Stomach (tissue), 9 donors: Measurements from ENCODE around the gene HLCS. TPM values are rescaled to one million over a fixed set of nuclear protein-coding genes. Genes with fewer than 3 reads are reported as not detected.
A peak's percentile ranks its signal among the peaks of the same experiment; 100 is the strongest.

ENCODE experiments used
- DNase-seq, 2 donors: peaks; one replicate each; pipeline versions ENCODE4 v3.0.0 to v3.0.0-alpha.2; 2013 to 2019
- H3K27ac ChIP-seq, 5 donors: fragments of 200-600 bp in 4 of 5; sonication (generic) in 4 of 5; one replicate each; pipeline ENCODE4 v1.5.1; 2013 to 2019; ENCODE audit warnings: mild to moderate bottlenecking in 1 of 5, moderate library complexity in 1 of 5
- H3K27me3 ChIP-seq, 3 donors: fragments of 200-600 bp; sonication (generic); one replicate each; pipeline ENCODE4 v1.5.1; 2017 to 2019; ENCODE audit warnings: mixed run types in 1 of 3
- H3K36me3 ChIP-seq, 4 donors: fragments of 200-600 bp; sonication (generic); 1 replicate in 3 of 4; 2 replicates in 1 of 4; pipeline ENCODE4 v1.5.1; 2016 to 2019
- H3K4me1 ChIP-seq, 4 donors: fragments of 200-600 bp; sonication (generic); one replicate each; pipeline ENCODE4 v1.5.1; 2016 to 2019
- H3K4me3 ChIP-seq, 4 donors: fragments of 200-600 bp; sonication (generic) in 3 of 4; one replicate each; pipeline ENCODE4 v1.5.1; 2016 to 2019; ENCODE audit warnings: mild to moderate bottlenecking in 1 of 4
- H3K9me3 ChIP-seq, 4 donors: fragments of 200-600 bp; sonication (generic); one replicate each; pipeline ENCODE4 v1.5.1; 2016 to 2019
- EP300 ChIP-seq: sonication (generic); formaldehyde crosslinking; IDR thresholded peaks from one replicate; pipeline ENCODE4 v1.6.1; 2017; ENCODE audit warnings: antibody characterized with exemption
- POLR2A ChIP-seq, 4 donors: fragments of 450-650 bp; IDR thresholded peaks; one replicate each; pipeline ENCODE4 v1.6.1; 2016; ENCODE audit warnings: antibody characterized with exemption in 4 of 4, control low read depth in 2 of 4, mild to moderate bottlenecking in 1 of 4, moderate library complexity in 1 of 4
- POLR2AphosphoS5 ChIP-seq, 3 donors: sonication (generic); formaldehyde crosslinking; IDR thresholded peaks; one replicate each; pipeline ENCODE4 v1.6.1; 2016; ENCODE audit warnings: antibody characterized with exemption in 3 of 3
- WGBS, 5 donors: extraction: QIAGEN DNeasy Blood & Tissue Kit in 3 of 5; methylation state at CpG; one replicate each; pipeline versions ENCODE4 v1.1.5 to v1.1.7; 2013 to 2018; 5-methylcytosine and 5-hydroxymethylcytosine counted together
- intact Hi-C: fragments of 100-400 bp; cut with DNase I; formaldehyde crosslinking; loops from one replicate; pipeline ENCODE4 v1.15.1; 2023; ENCODE audit warnings: low total_unique reads
- polyA plus RNA-seq, 3 donors: library from polyadenylated mRNA; stranded (reverse); fragments of 200-250 nt; gene quantifications; one replicate each; pipeline ENCODE4 v1.2.3, GENCODE V29; 2013
- total RNA-seq, 5 donors: library from RNA; depleted of rRNA; stranded (reverse); fragments of >200 nt; gene quantifications; one replicate each; pipeline versions ENCODE4 v1.1.0 to v1.2.3, GENCODE V29; 2014 to 2016
- TF ChIP-seq, protein P1 (sequence below), 7 experiments: fragments of 450-650 bp in 4 of 7; fragments of 200-600 bp in 3 of 7; sonication (generic) in 3 of 7; IDR thresholded peaks; one replicate each; pipeline ENCODE4 v1.5.1; 2016 to 2019; ENCODE audit warnings: antibody characterized with exemption in 7 of 7, control low read depth in 2 of 7, mild to moderate bottlenecking in 1 of 7
- donor health status: healthy with polysubstance abuse.
- donor health status: Bipolar disorder and iron deficiency.
- donor health status: healthy.

The HLCS gene
- total and polyA plus RNA-seq, 8 donors: 2.3 to 35.1 (median 13.9) TPM

- TF ChIP-seq POLR2A (IDR thresholded peaks at IDR 0.05): no peak
- TF ChIP-seq EP300: no peak
- TF ChIP-seq POLR2AphosphoS5 (IDR thresholded peaks at IDR 0.05): peak in 2 of 3 donors; percentile 35 to 60
- TF ChIP-seq, protein P1, sequence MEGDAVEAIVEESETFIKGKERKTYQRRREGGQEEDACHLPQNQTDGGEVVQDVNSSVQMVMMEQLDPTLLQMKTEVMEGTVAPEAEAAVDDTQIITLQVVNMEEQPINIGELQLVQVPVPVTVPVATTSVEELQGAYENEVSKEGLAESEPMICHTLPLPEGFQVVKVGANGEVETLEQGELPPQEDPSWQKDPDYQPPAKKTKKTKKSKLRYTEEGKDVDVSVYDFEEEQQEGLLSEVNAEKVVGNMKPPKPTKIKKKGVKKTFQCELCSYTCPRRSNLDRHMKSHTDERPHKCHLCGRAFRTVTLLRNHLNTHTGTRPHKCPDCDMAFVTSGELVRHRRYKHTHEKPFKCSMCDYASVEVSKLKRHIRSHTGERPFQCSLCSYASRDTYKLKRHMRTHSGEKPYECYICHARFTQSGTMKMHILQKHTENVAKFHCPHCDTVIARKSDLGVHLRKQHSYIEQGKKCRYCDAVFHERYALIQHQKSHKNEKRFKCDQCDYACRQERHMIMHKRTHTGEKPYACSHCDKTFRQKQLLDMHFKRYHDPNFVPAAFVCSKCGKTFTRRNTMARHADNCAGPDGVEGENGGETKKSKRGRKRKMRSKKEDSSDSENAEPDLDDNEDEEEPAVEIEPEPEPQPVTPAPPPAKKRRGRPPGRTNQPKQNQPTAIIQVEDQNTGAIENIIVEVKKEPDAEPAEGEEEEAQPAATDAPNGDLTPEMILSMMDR (IDR thresholded peaks at IDR 0.05): no peak
- Histone ChIP-seq H3K4me3 (no peak overlapping the region), H3K9me3 (no peaks in the 10 kb centered on the region), H3K4me1 (peaks cover 12 to 26% (median 16%) of the 10 kb centered on the region in 4 donors), H3K27me3 (no peaks in the 10 kb centered on the region), H3K36me3 (no peaks in the 10 kb centered on the region), H3K27ac (peak overlapping the region in 1 of 5 donors; percentile 32)
- peak; percentile 69 to 96 for DNase-seq
- intact Hi-C loops: no loop called here
- 18 to 26% (median 24%) methylated on average over 5 of the region's 5 CpGs for WGBS, 5 donors
These were observed 193.4 kb downstream of the HLCS start for GRCh38 chr21:36773117-36773516.

- peaks cover 0 to 14% (median 3%) of the 10 kb centered on the region in 4 donors for H3K36me3 ChIP-seq
- H3K4me1 ChIP-seq: peaks cover 12 to 26% (median 16%) of the 10 kb centered on the region in 4 donors
- no peaks in the 10 kb centered on the region for H3K9me3 ChIP-seq
- intact Hi-C loops: no loop called here
- H3K27me3 ChIP-seq: no peaks in the 10 kb centered on the region
- no peak overlapping the region for H3K4me3 ChIP-seq
- TF ChIP-seq EP300: no peak
- TF ChIP-seq POLR2AphosphoS5 (IDR thresholded peaks at IDR 0.05): no peak
- no peak for TF ChIP-seq POLR2A (IDR thresholded peaks at IDR 0.05)
- TF ChIP-seq, protein P1 (IDR thresholded peaks at IDR 0.05): no peak
- 31 to 43% (median 33%) methylated on average over 8 of the region's 8 CpGs for WGBS, 5 donors
- peak in 1 of 2 donors; percentile 56 for DNase-seq
- no peak overlapping the region for H3K27ac ChIP-seq
These were observed 197.2 kb downstream of the HLCS start for GRCh38 chr21:36769051-36769839.

DNA sequence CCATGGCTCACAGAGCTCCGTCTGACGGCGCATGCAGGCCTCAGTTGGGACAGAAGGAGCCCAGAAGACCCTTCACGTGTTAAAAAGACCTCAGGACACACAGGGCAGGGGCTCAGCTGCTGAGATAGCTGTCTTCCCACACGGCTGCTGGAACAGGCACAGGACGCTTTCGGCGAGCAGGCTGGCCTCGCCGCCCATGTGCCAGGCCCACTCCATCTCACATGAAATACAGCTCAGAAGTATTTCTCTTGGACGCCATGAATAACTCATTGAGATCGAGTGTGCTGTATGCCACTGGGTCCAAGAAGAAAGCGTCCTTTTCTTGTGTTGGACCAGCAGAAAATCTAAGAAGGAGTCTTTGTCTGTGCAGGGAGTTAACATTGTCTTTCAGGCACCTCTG is 198.0 kb downstream of the HLCS start:
- no peak for DNase-seq
- H3K4me1 ChIP-seq: peaks cover 11 to 26% (median 15%) of the 10 kb centered on the region in 4 donors
- no peaks in the 10 kb centered on the region for H3K27me3 ChIP-seq
- intact Hi-C loops: no loop called here
- H3K27ac ChIP-seq: no peak overlapping the region
- no peak overlapping the region for H3K4me3 ChIP-seq
- WGBS, 5 donors: 91 to 95% (median 94%) methylated on average over 13 of the region's 13 CpGs
- no peaks in the 10 kb centered on the region for H3K9me3 ChIP-seq
- TF ChIP-seq, protein P1 (IDR thresholded peaks at IDR 0.05): no peak
- no peak for TF ChIP-seq POLR2AphosphoS5 (IDR thresholded peaks at IDR 0.05)
- TF ChIP-seq POLR2A (IDR thresholded peaks at IDR 0.05): no peak
- TF ChIP-seq EP300: no peak
- peaks cover 0 to 21% (median 4%) of the 10 kb centered on the region in 4 donors for H3K36me3 ChIP-seq

DNA sequence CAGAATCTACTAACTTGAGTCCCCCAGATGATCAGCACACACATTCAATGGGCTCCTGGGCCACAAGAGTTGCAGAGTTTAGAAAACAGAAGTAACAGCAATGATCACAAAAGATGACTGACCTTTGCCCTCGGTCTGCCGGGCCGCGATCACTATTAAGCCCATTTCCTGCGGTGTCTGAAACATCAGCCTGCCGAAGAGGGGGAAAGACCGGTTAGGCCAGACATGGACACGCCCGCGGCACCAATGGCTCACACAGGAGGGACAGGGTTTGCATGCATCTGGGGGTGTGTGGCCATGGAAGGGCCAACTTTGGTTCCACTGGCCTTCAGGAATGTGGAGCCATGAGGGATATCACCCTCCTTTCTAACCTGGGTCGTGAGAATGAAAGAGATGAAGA is 199.4 kb downstream of the HLCS start:
- peaks cover 6 to 15% (median 8%) of the 10 kb centered on the region in 4 donors for H3K4me1 ChIP-seq
- H3K27ac ChIP-seq: no peak overlapping the region
- intact Hi-C loops: no loop called here
- H3K36me3 ChIP-seq: peaks cover 0 to 32% (median 4%) of the 10 kb centered on the region in 4 donors
- DNase-seq: no peak
- no peaks in the 10 kb centered on the region for H3K27me3 ChIP-seq
- TF ChIP-seq POLR2A (IDR thresholded peaks at IDR 0.05): no peak
- TF ChIP-seq, protein P1 (IDR thresholded peaks at IDR 0.05): no peak
- TF ChIP-seq EP300: no peak
- TF ChIP-seq POLR2AphosphoS5 (IDR thresholded peaks at IDR 0.05): no peak
- 72 to 98% (median 86%) methylated on average over 11 of the region's 11 CpGs for WGBS, 5 donors
- H3K4me3 ChIP-seq: no peak overlapping the region
- no peaks in the 10 kb centered on the region for H3K9me3 ChIP-seq
